T-helper 17 cell (primary cell): ENCODE results near the gene P4HA1. TPM values are rescaled to one million over a fixed set of nuclear protein-coding genes. Genes with fewer than 3 reads are reported as not detected.

Source experiments
- ATAC-seq: fragments of 150-1000 bp; cut with Tn5 transposase; 2 replicates; pipeline ENCODE4 v1.10.0; 2021; ENCODE audit warnings: mild to moderate bottlenecking, moderate library complexity
- DNase-seq, 3 donors: peaks; one replicate each; pipeline versions ENCODE4 v3.0.0 to v3.0.0-alpha.2; 2020 to 2021
- H3K9me3 ChIP-seq: one replicate; pipeline ENCODE4 v1.7.0; 2013; ENCODE audit warnings: low read length, mild to moderate bottlenecking; ENCODE audit not compliant: control insufficient read depth, poor library complexity, severe bottlenecking
- H3K27ac Mint-ChIP-seq: one replicate; pipeline ENCODE4 v1.8.0; 2022; ENCODE audit warnings: mild to moderate bottlenecking, moderate library complexity, mixed read lengths
- H3K27me3 Mint-ChIP-seq: one replicate; pipeline ENCODE4 v1.8.0; 2022; ENCODE audit warnings: mixed read lengths
- H3K36me3 Mint-ChIP-seq: one replicate; pipeline ENCODE4 v1.8.0; 2022; ENCODE audit warnings: low read depth, mixed read lengths
- H3K4me1 Mint-ChIP-seq: one replicate; pipeline ENCODE4 v1.8.0; 2022; ENCODE audit warnings: mild to moderate bottlenecking, mixed read lengths
- H3K4me3 Mint-ChIP-seq: one replicate; pipeline ENCODE4 v1.8.0; 2022; ENCODE audit warnings: mild to moderate bottlenecking, moderate library complexity, mixed read lengths
- total RNA-seq, 4 donors: library from RNA in 2 of 4; stranded (reverse) in 2 of 4; gene quantifications; one replicate each; pipeline ENCODE4 v1.2.3 and lab custom pipeline; 2022 to 2026

The P4HA1 gene
- total RNA-seq, result 10 to 100 TPM; 13.7 to 15.8 TPM
- total RNA-seq (lab: John Stamatoyannopoulos, UW), result 36.9 to 40.3 reads per million in 2 donors

GRCh38 chr10:73096449-73097304 lies at the start of gene P4HA1:
P4HA1 (minus strand) TSS chr10:73096866; CDS start chr10:73074883, 21,983 bp downstream.
- Mint-ChIP-seq H3K27me3 (no peaks in the 10 kb centered on the region), H3K36me3 (no peaks in the 10 kb centered on the region)

GRCh38 chr10:73141603-73142002 lies 44.9 kb upstream of the P4HA1 start:
- no peak overlapping the region for H3K27ac Mint-ChIP-seq
- H3K27me3 Mint-ChIP-seq, result no peaks in the 10 kb centered on the region
- H3K4me3 Mint-ChIP-seq, result no peak overlapping the region
- peaks cover 2% of the 10 kb centered on the region for H3K4me1 Mint-ChIP-seq
- no peaks in the 10 kb centered on the region for H3K9me3 ChIP-seq
- no peak for DNase-seq
- no peak for ATAC-seq
- peaks cover 8% of the 10 kb centered on the region for H3K36me3 Mint-ChIP-seq

More at GRCh38 chr10:73096449-73097304, at the start of gene P4HA1:
- H3K9me3 ChIP-seq, result no peaks in the 10 kb centered on the region
- H3K4me1 Mint-ChIP-seq, result peaks cover 18% of the 10 kb centered on the region
- DNase-seq (peak; percentile 91 to 99 (median 99)), ATAC-seq (peak; percentile 90)
- H3K4me3 Mint-ChIP-seq, result peak within 1 kb of the TSS; percentile 95
- H3K27ac Mint-ChIP-seq, result peak within 1 kb of the TSS; percentile 98

- no peaks in the 10 kb centered on the region for H3K9me3 ChIP-seq
- Mint-ChIP-seq H3K36me3 (peaks cover 8% of the 10 kb centered on the region), H3K4me1 (peaks cover 2% of the 10 kb centered on the region), H3K27ac (peak overlapping the region; percentile 54), H3K27me3 (no peaks in the 10 kb centered on the region), H3K4me3 (no peak overlapping the region)
- ATAC-seq, result no peak
- no peak for DNase-seq
Observed at GRCh38 chr10:73139251-73139650, 42.6 kb upstream of the P4HA1 start.

GRCh38 chr10:73136627-73137026 lies 40.0 kb upstream of the P4HA1 start:
- Mint-ChIP-seq H3K4me1 (peaks cover 3% of the 10 kb centered on the region), H3K36me3 (peaks cover 7% of the 10 kb centered on the region), H3K27ac (no peak overlapping the region), H3K4me3 (no peak overlapping the region), H3K27me3 (no peaks in the 10 kb centered on the region)
- ATAC-seq (no peak), DNase-seq (no peak)
- H3K9me3 ChIP-seq, result no peaks in the 10 kb centered on the region

- no peak for ATAC-seq
- Mint-ChIP-seq H3K27ac (no peak overlapping the region), H3K27me3 (no peaks in the 10 kb centered on the region), H3K36me3 (peaks cover 9% of the 10 kb centered on the region), H3K4me1 (peaks cover 4% of the 10 kb centered on the region), H3K4me3 (no peak overlapping the region)
- H3K9me3 ChIP-seq, result no peaks in the 10 kb centered on the region
- DNase-seq, result no peak
Observed at GRCh38 chr10:73134727-73135126, 38.1 kb upstream of the P4HA1 start.

GRCh38 chr10:73131913-73132686 lies 35.4 kb upstream of the P4HA1 start:
- Mint-ChIP-seq H3K4me1 (peaks cover 2% of the 10 kb centered on the region), H3K27me3 (no peaks in the 10 kb centered on the region), H3K27ac (peak overlapping the region; percentile 2), H3K36me3 (peaks cover 6% of the 10 kb centered on the region), H3K4me3 (no peak overlapping the region)
- DNase-seq (no peak), ATAC-seq (no peak)
- H3K9me3 ChIP-seq, result no peaks in the 10 kb centered on the region

GRCh38 chr10:73131301-73131700 lies 34.6 kb upstream of the P4HA1 start:
- Mint-ChIP-seq H3K36me3 (peaks cover 6% of the 10 kb centered on the region), H3K4me1 (peaks cover 2% of the 10 kb centered on the region), H3K27me3 (no peaks in the 10 kb centered on the region), H3K4me3 (no peak overlapping the region), H3K27ac (peak overlapping the region; percentile 2)
- no peaks in the 10 kb centered on the region for H3K9me3 ChIP-seq
- DNase-seq (no peak), ATAC-seq (no peak)

GRCh38 chr10:73126343-73126742 lies 29.7 kb upstream of the P4HA1 start:
- no peaks in the 10 kb centered on the region for H3K27me3 Mint-ChIP-seq
- no peaks in the 10 kb centered on the region for H3K9me3 ChIP-seq
- H3K27ac Mint-ChIP-seq, result peak overlapping the region; percentile 39
- H3K36me3 Mint-ChIP-seq, result peaks cover 2% of the 10 kb centered on the region
- peaks cover 3% of the 10 kb centered on the region for H3K4me1 Mint-ChIP-seq
- H3K4me3 Mint-ChIP-seq, result peak overlapping the region; percentile 19
- ATAC-seq, result no peak
- DNase-seq, result no peak

GRCh38 chr10:73119952-73120351 lies 23.3 kb upstream of the P4HA1 start:
- Mint-ChIP-seq H3K4me3 (no peak overlapping the region), H3K4me1 (peaks cover 7% of the 10 kb centered on the region), H3K27me3 (no peaks in the 10 kb centered on the region), H3K27ac (no peak overlapping the region), H3K36me3 (no peaks in the 10 kb centered on the region)
- H3K9me3 ChIP-seq, result no peaks in the 10 kb centered on the region
- DNase-seq (no peak), ATAC-seq (no peak)

GRCh38 chr10:73119457-73119856 lies 22.8 kb upstream of the P4HA1 start:
- DNase-seq, result no peak
- ATAC-seq, result no peak
- peak overlapping the region; percentile 32 for H3K27ac Mint-ChIP-seq
- H3K4me3 Mint-ChIP-seq, result no peak overlapping the region
- H3K9me3 ChIP-seq, result no peaks in the 10 kb centered on the region
- no peaks in the 10 kb centered on the region for H3K27me3 Mint-ChIP-seq
- no peaks in the 10 kb centered on the region for H3K36me3 Mint-ChIP-seq
- peaks cover 7% of the 10 kb centered on the region for H3K4me1 Mint-ChIP-seq

- DNase-seq, result no peak
- no peaks in the 10 kb centered on the region for H3K27me3 Mint-ChIP-seq
- H3K27ac Mint-ChIP-seq, result peak overlapping the region; percentile 32
- no peaks in the 10 kb centered on the region for H3K36me3 Mint-ChIP-seq
- H3K4me3 Mint-ChIP-seq, result no peak overlapping the region
- peaks cover 7% of the 10 kb centered on the region for H3K4me1 Mint-ChIP-seq
- no peaks in the 10 kb centered on the region for H3K9me3 ChIP-seq
- no peak for ATAC-seq
Observed at GRCh38 chr10:73117976-73118743, 21.5 kb upstream of the P4HA1 start.

GRCh38 chr10:73116017-73116416 lies 19.4 kb upstream of the P4HA1 start:
- Mint-ChIP-seq H3K27ac (no peak overlapping the region), H3K36me3 (no peaks in the 10 kb centered on the region), H3K4me1 (peaks cover 4% of the 10 kb centered on the region), H3K27me3 (no peaks in the 10 kb centered on the region), H3K4me3 (no peak overlapping the region)
- ATAC-seq (no peak), DNase-seq (no peak)
- H3K9me3 ChIP-seq, result no peaks in the 10 kb centered on the region

GRCh38 chr10:73113551-73113950 lies 16.9 kb upstream of the P4HA1 start:
- no peaks in the 10 kb centered on the region for H3K9me3 ChIP-seq
- no peak for ATAC-seq
- no peak overlapping the region for H3K4me3 Mint-ChIP-seq
- no peaks in the 10 kb centered on the region for H3K36me3 Mint-ChIP-seq
- no peaks in the 10 kb centered on the region for H3K27me3 Mint-ChIP-seq
- no peak overlapping the region for H3K27ac Mint-ChIP-seq
- no peak for DNase-seq
- H3K4me1 Mint-ChIP-seq, result peaks cover 3% of the 10 kb centered on the region
